HG02852 (cell line): Measurements from ENCODE around the gene TMEM135.
"Not testable (repeated sequence)": the region's sequence is repeated elsewhere in the genome, so short reads cannot be mapped to it uniquely, and the experiment has no call there.

Experiments
- ATAC-seq: cut with Tn5 transposase; IDR thresholded peaks from one replicate; pipeline ENCODE4 v1.9.1; 2021; ENCODE audit warnings: mild to moderate bottlenecking, moderate library complexity; ENCODE audit not compliant: unreplicated experiment

Gene TMEM135

DNA sequence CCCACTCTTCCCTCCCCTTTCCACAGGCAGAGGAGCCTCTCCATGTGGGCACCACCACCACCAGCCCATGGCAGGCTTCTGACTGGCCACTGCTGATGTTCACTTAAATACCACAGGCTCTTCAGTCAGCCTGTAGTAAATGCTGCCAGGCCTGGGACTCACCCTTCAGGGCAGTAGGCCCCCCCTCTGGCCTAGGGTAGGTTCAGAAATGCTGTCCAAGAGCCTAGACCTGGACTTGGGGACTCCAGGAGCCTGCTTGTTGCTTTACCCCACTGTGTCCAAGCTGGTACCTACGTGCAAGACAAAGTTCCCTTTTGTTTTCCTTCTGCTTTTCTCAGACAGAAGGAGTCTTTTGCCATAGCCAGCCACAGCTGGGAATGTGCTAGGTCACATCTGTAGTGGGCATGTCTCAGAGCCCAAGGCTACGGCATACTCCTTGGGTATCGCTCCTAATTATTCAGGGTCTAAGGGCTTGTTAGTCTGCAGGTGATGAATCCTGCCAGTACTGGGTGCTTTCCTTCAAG, 38.6 kb downstream of the TMEM135 start:
- ATAC-seq = no peak

DNA sequence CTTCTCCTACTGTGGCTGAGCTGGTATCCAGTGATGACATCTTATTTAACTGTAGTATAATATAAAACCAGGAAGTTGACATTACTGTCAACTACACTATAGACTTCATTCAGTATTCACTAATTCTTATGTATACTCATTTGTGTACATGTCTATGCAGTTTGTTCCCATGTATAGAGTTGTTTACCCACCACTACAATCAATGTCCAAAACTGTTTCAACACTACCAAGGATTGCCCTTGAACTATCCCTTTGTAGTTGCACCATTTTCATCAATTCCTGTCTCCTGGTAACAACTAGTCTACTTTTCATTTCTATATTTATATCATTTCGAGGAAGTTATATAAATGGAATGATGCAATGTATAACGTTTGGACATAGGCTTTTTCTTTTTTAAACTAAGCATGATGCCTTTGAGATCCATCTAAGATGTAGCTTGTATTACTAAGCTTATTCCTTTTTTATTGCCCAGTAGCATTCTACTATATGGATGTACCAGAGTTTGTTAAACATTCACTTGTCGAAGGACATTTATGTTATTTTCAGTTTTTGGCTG, 39.2 kb downstream of the TMEM135 start:
- no peak for ATAC-seq

GRCh38 chr11:87081358-87081757, 43.6 kb downstream of the TMEM135 start:
- peak; percentile 75 for ATAC-seq

DNA sequence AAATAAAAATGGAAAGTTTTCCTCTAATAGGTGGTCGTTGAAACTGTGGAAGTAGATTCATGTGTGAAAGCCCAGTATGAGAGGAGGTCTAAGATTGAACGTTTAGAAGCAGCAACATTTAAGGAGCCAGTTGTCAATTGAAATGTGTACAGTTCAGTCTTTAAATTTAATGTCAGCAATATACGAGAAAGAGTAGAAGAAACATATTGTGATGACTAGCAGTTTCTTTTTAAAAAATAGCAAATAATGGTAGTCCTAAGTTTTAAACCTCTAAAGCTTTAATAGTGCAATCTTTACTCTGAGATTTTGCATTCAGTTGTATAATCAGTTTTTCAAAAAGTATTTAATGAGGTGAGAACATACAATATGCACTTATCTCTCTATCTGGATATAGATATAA, 44.9 kb downstream of the TMEM135 start:
- no peak for ATAC-seq

- ATAC-seq = no peak
Measured at GRCh38 chr11:87083029-87083428, 45.3 kb downstream of the TMEM135 start.

DNA sequence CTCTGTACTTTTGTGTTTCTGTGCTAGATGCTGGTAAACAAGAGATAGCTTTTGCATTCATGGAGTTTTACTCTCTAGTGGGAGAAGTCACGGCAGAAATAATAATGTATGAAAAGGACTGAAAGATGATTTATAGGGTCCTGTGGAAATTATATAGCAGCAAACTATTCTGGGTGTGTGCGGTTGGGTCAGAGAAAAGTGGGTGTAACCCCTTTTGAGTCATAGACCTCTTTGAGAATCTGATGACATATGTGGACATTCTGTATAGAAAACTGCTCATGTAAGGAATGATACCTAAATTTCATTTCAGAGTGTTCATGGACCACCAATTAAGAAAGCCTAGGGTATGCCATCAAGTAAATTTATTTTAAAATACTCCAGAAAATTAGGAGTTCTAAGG, 54.4 kb downstream of the TMEM135 start:
- ATAC-seq = no peak

- no peak for ATAC-seq
Measured at GRCh38 chr11:87092567-87092966, 54.8 kb downstream of the TMEM135 start.

GRCh38 chr11:87097582-87097981, 59.8 kb downstream of the TMEM135 start:
- ATAC-seq = peak; percentile 97

GRCh38 chr11:87101956-87102580, 64.3 kb downstream of the TMEM135 start:
- ATAC-seq = no peak

DNA sequence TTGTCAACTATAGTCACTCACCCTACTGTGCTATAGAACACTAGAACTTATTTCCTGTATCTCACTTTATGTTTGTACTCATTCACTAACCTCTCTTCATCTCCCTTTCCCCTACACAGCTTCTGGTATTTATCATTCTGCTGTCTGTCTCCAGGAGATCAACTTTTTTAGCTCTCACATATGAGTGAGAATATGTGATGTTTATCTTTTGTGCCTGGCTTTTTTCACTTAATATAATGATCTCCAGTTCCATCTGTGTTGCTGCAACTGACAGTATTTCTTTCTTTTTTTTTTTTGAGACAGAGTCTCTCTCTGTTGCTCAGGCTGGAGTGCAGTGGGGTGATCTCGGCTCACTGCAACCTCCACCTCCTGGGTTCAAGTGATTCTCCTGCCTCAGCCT, 68.1 kb downstream of the TMEM135 start:
- not testable (repeated sequence) for ATAC-seq

GRCh38 chr11:87107379-87107778, 69.6 kb downstream of the TMEM135 start:
- not testable (repeated sequence) for ATAC-seq

- no peak for ATAC-seq
Measured at GRCh38 chr11:87110443-87111131, 72.9 kb downstream of the TMEM135 start.

DNA sequence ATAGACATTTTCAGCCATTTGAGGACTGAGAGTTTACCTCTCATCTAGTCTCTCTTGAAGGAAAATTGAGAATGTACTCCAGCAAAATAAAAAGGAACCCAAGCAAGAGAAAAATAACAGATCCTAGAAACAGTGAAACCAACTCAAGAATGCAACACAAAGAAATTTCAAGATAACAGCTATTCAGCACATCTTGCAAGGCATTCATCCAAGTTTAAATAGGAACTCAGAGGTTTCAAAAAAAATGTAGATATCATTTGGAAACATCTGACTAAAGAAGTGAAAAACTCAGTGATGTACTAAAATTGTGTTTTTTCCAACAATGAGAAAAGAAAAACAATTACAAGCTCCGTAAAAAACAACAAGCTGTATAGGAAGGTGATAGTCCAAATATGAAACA, 76.4 kb downstream of the TMEM135 start:
- ATAC-seq = no peak

DNA sequence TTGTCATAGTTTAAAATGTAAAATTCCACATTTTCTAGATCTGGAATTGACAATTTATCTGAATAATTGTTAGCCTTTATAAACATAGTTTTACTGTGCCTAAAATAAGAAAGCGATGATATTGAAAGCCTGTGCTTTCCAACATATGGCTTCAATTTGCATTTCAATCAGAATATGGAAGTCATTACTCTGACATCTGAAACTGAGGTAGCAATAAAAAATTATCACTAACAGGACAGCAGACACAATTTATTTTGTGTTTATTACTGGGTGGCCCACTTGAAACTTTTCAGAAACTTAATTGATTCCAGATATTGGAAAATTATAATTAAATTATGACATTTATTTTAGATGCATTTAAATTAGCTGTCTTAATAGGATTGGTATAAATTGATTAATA, 78.5 kb downstream of the TMEM135 start:
- no peak for ATAC-seq

GRCh38 chr11:87120937-87121336, 83.2 kb downstream of the TMEM135 start:
- ATAC-seq = no peak

DNA sequence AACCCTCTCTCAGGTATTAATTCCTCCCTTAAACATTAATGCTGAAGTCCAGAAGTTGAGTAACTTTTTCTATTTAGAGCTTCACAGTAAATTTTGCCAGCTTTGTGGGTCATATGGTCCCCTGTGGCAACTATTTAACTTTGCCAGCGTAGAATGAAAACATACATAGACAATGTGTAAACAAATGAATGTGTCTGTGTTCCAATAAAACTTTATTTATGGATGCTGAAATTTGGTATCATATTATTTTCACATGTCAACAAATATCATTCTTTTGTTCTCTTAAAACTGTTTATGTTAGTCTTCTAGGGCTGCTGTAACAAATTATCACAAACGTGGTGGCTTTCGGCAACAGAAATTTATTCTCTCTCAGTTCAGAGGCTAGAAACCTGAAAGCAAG, 85.1 kb downstream of the TMEM135 start:
- no peak for ATAC-seq

DNA sequence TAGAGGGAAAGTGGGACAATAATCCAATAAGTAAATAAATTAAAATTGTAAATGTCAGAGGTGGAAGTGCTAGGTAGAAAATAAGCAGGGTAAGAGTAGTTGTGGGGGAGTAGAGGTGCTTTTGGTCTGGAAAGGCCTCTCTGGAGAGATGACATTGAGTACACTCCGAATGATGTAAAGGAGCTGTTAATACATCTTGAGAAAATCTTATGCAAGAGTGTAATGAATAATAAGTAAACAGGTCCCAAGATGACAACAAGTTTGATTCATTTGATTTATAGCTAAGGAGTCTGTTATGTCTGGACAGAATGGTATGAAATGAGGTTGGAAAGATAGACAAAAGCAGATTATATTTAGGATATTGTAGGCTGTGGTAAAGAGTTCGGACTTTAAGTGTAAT, 87.5 kb downstream of the TMEM135 start:
- ATAC-seq = no peak

DNA sequence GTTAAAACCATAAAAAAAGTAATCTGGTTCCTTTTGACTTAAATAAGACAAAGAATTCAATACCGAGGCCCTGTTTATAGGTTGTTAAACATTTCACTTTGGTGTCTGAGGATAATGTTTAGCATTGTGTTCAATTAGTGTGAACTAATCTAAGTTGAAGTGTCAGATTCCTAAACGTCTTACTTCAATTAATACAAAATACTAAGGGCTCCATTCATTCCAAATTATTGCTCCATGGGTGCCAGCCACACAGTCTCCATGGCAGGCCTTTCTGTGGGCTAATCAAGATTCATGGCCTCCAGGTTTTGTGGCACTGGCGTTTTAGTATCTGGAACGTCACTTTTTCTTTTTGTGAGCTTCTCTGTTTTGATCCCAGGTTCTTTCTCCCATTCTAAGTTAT, 89.4 kb downstream of the TMEM135 start:
- no peak for ATAC-seq

DNA sequence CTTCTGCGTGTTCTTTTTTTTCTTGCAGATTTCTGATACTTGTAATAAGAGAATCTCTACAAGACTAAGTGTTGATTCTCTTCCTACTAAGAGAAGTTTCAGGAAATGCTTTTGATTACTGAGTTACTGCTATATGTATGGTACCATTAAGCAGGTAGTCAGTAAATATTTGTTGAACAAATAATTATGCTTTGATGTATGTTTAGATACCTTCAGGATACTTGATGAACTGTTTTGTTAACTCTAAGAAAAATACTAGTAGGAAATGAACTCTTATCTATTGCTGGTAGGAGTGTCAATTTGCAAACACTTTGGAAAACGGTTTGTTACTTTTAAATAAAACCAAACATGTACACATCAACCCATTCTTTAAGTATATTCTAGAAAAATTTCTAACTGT, 90.6 kb downstream of the TMEM135 start:
- no peak for ATAC-seq

- no peak for ATAC-seq
Measured at GRCh38 chr11:87134524-87135106, 96.9 kb downstream of the TMEM135 start.

DNA sequence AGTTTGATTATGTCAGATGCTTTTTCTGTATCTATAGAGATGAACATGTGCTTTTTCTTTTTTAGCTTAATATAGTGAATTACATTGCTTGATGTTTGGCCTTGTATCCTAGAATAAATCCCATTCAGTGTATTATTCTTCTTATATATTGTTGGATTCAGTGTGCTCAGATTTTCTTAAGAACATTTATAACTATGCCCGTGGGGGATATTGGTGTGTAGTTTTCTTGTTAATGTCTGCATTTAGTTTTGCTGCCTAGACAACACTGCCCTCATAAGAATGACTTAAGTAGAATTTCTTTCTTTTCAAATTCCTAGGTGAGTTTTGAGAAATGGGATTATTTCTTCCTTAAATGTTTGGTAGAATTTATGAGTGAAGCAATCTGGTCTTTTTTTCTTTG, 98.5 kb downstream of the TMEM135 start:
- no peak for ATAC-seq

- ATAC-seq = no peak
Measured at GRCh38 chr11:87137711-87138110, 100.0 kb downstream of the TMEM135 start.
